GM20000 (cell line): ENCODE results near the gene POLL.

Experiments used
- DNase-seq: peaks from one replicate; pipeline ENCODE4 v3.0.0; 2012; ENCODE audit warnings: low spot score
- TF ChIP-seq, protein P1 (sequence below): IDR thresholded peaks from 2 replicates; pipeline ENCODE4 v1.5.1; 2012; ENCODE audit warnings: mild to moderate bottlenecking, control low read depth; ENCODE audit errors: extremely low read depth, missing control alignments

POLL gene

DNA sequence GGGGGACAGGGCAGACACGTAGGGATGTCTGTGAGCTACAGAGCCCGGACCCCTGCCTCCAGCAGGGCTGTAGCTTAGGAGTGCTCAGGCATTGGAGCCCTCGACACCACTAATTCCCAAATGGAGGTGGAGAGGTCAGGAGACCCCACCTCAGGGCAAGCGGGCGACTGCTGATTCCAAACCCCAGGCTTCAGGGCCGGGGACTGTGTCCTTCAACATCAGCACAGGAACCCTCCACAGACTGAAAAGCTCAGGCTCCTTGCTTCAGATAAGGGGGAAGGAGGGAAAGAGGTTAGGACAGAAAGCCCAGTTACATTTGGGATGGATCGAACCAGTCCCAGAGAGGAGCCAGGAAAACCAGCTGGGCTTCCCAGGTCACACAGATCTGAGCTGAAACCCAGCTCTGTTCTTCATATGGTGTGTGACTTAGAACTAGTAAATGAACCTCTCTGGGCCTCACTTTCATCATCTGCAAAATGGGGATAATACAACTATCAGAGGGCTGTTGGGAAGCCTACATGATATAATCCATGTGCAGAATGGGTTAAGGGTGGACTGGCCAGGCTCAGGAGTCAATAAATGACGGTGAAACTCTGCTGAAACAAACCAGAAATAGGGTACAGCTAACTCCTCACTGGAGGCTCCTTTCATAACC, 16.7 kb downstream of the POLL start:
- DNase-seq: no peak
- TF ChIP-seq, protein P1, sequence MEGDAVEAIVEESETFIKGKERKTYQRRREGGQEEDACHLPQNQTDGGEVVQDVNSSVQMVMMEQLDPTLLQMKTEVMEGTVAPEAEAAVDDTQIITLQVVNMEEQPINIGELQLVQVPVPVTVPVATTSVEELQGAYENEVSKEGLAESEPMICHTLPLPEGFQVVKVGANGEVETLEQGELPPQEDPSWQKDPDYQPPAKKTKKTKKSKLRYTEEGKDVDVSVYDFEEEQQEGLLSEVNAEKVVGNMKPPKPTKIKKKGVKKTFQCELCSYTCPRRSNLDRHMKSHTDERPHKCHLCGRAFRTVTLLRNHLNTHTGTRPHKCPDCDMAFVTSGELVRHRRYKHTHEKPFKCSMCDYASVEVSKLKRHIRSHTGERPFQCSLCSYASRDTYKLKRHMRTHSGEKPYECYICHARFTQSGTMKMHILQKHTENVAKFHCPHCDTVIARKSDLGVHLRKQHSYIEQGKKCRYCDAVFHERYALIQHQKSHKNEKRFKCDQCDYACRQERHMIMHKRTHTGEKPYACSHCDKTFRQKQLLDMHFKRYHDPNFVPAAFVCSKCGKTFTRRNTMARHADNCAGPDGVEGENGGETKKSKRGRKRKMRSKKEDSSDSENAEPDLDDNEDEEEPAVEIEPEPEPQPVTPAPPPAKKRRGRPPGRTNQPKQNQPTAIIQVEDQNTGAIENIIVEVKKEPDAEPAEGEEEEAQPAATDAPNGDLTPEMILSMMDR: no peak

DNA sequence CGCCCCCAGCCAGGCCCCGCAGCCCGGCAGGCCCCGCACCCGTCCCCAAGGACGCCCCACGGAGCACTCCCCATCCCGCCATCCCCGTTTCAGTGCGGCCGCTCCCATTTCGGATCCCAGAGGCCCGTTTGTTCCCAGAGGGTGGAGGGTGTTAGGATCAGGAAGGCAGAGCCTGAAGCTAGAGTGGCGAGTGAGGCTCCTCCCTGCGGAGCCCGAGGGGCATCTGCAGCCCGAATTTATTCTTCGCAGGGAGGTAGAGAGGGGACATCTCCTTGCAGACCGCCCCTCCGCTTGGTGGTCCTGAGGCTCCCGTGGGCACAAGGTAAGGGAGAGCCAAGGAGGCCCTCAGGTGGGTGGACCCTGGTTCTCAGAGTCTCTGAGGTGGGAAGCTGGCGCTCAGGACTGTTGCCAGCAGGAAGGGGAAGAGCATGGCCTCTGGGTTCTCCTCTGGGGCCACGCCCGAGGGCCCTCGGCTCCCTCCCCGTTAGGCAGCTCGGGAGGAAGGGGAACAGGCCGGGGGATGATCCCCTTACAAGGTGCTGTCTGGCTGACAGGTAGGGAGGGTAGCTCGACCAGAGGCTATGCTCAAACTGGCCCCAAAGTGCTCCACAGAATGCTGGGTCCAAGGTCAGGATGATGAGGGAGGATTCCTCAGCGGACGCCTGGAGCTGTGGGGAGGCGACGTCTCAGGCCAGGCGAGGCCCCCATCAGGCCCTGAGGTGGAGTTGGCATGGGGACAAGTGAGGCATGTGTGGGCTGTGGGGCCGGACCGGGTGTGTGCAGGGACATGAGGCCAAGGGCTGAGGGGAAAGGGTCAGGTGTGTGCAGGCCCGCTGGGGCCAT, 17.4 kb downstream of the POLL start:
- no peak for DNase-seq
- TF ChIP-seq, protein P1: no peak

DNA sequence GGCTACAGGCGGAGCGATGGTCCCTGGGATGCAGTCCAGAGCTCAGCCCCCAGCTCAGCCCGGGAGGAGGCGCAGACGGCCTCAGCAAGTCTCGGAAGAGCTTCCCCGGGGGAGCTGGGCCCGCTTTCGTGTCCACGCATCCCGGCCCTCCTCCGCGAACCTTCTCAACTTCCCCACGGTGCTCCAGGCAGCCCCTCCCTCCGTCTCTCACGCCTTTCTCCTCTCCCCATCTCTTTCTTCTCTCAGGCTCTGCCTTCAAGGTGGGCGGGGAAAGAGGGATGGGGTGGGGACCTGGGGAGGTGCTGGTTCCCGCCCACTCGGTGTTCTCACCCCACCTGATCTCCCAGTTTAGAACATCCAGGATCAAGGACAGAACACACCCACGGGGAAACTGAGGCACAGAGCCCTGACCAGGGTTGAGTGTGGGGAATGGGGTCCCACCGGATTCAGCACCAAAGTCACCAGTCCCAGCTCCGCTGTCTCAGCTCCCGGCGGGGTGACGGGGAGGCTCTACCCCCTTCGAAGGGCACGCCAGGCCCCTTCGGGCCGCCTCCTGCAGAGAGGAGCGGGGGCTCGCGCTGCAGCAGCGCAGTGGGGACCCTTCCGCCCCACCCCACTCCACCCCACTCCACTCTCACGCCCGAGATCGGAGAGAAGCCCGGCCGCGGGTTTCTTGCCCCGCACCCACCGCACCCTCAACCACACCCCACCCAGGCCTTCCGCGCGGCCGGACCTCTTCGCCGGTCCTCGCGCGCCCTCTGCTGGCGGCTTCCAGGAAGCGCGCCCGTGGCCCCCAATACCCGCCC, 18.2 kb downstream of the POLL start:
- TF ChIP-seq, protein P1: peak; percentile 82
- peak; percentile 94 for DNase-seq

DNA sequence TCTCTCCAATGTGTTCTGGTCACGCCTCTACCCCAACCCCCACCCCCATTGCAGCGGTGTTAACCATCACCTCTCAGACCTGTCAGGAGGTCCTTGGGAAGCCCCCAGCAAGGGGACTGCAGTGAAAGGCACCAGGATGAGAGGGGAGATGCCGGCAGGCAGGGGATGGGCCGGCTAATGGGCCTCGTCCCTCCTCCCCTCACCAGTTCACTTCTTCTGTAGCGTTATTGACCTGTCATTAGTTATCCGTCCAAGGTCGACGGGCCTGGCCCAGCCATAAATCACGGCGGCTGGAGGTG, 18.8 kb downstream of the POLL start:
- no peak for DNase-seq
- TF ChIP-seq, protein P1: no peak

DNA sequence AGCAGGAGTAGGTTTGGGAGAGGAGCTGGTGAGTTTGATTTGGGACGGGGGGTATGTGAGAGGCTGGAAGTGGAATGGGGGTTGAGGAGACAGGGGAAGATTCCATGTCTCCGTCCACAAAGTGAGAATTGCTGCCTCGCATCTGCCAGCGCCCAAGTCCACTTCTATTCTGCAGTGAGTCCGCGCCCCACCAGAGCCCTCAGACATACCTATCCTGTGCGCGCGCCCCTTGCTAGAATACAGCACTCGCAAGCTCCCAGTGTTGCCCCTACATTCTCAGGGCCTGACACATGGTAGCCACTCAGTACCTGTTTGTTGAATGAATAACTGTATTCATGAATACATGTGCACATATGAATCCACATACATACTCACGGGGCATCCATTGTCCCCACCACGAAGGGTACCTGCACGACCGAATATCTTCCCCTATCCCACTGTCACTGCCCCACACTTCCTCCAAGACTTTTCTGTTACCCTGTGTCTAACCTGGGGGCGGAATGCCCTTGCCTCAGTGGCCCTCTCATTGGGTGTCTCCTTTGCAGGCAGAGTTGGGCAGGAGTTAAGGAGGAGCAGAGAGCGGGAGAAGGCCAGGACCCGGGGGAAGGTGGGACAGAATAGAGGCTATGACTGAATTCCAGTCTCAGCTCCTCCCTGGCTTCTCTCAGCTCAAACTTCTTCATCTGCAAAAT, 19.9 kb downstream of the POLL start:
- DNase-seq: no peak
- TF ChIP-seq, protein P1: no peak

DNA sequence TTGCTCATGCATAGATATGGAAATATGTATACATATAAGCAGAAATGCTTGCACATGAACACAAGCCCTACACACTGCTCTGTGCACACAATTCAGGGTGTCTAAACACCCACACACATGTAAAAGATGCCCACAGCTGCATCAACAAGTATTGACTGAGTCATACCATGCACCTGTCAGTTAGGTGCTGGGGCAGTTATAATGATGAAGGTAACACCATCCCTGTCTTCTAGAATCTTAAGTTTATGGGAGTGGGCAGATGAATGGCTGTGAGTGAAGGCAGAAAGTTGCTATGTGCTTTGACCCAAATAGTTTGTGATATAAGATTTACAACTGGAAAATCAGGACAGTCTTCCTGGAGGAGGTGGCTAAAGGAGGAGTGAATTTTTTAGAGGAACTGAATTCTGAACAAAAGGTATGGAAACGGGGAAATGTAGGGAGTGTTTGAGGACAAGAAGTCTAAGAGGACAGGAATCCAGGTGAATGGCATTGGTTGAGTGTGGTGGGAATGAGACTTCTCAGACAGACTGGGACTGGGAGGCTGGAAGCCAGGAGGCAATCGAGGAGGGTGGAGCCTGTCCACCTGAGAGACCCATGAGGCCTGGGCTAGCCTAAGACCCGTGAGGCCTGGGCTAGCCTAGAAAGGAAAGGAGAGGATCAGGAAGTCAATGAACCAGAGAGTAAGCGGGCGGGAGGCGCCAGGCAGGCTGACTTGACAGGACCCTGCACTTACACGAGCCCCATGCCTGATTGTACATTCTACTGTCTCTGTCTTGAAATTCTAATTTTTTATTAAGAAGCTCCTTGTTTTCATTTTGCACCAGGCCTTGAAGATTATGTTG, 20.7 kb downstream of the POLL start:
- TF ChIP-seq, protein P1: no peak
- no peak for DNase-seq
